AML-193 (cell line): ENCODE measurements around the gene HIPK2.
"Not testable (repeated sequence)": the region's sequence is repeated elsewhere in the genome, so short reads cannot be mapped to it uniquely, and the experiment has no call there.

ENCODE experiments used
- DNase-seq, 2 experiments: peaks; one replicate each; lab custom pipeline; 2025; lab: John Stamatoyannopoulos, UW

Gene HIPK2

GRCh38 chr7:139626817-139627216, 151.0 kb downstream of the HIPK2 start:
- peak; percentile 88 to 89 for DNase-seq

- DNase-seq = no peak
Observed at GRCh38 chr7:139623518-139623917, 154.3 kb downstream of the HIPK2 start.

GRCh38 chr7:139620676-139621344, 157.0 kb downstream of the HIPK2 start:
- peak; percentile 7 to 15 for DNase-seq

GRCh38 chr7:139619367-139619657, 158.5 kb downstream of the HIPK2 start:
- no peak for DNase-seq

GRCh38 chr7:139618482-139619366, 159.1 kb downstream of the HIPK2 start:
- DNase-seq = peak; percentile 39 to 45

- DNase-seq = no peak
Observed at GRCh38 chr7:139617074-139617473, 160.7 kb downstream of the HIPK2 start.

GRCh38 chr7:139614886-139615285, 162.9 kb downstream of the HIPK2 start:
- no peak for DNase-seq

GRCh38 chr7:139613971-139614411, 163.8 kb downstream of the HIPK2 start:
- no peak for DNase-seq

GRCh38 chr7:139611556-139611955, 166.2 kb downstream of the HIPK2 start:
- not testable (repeated sequence) for DNase-seq

GRCh38 chr7:139610595-139610994, 167.2 kb downstream of the HIPK2 start:
- DNase-seq = no peak

- no peak for DNase-seq
Observed at GRCh38 chr7:139603896-139604295, 173.9 kb downstream of the HIPK2 start.

GRCh38 chr7:139603282-139603681, 174.5 kb downstream of the HIPK2 start:
- DNase-seq = no peak

- peak; percentile 43 to 58 for DNase-seq
Observed at GRCh38 chr7:139602143-139602722, 175.6 kb downstream of the HIPK2 start.

GRCh38 chr7:139601176-139601575, 176.6 kb downstream of the HIPK2 start:
- DNase-seq = no peak

- no peak for DNase-seq
Observed at GRCh38 chr7:139600306-139600705, 177.5 kb downstream of the HIPK2 start.

- DNase-seq = no peak
Observed at GRCh38 chr7:139598642-139599041, 179.2 kb downstream of the HIPK2 start.

GRCh38 chr7:139597028-139597427, 180.8 kb downstream of the HIPK2 start:
- no peak for DNase-seq

GRCh38 chr7:139596626-139597025, 181.2 kb downstream of the HIPK2 start:
- no peak for DNase-seq

GRCh38 chr7:139595806-139596205, 182.0 kb downstream of the HIPK2 start:
- no peak for DNase-seq

- DNase-seq = no peak
Observed at GRCh38 chr7:139594911-139595476, 182.8 kb downstream of the HIPK2 start.

- no peak for DNase-seq
Observed at GRCh38 chr7:139594090-139594489, 183.7 kb downstream of the HIPK2 start.

GRCh38 chr7:139592801-139593461, 184.9 kb downstream of the HIPK2 start:
- no peak for DNase-seq
